HL-60 (cell line): ENCODE measurements around the gene RFXAP.

Experiments
- DNase-seq, 2 experiments: peaks; one replicate each; pipeline ENCODE4 v3.0.0-alpha.2; 2010 to 2020; ENCODE audit warnings: low read depth in 1 of 2, low spot score in 1 of 2
- H3K27ac ChIP-seq: fragments of 250-450 bp; sonication (Bioruptor Pico); replicated peaks from 2 replicates; pipeline ENCODE4 v1.5.1; 2020; ENCODE audit warnings: mild to moderate bottlenecking, moderate library complexity
- H3K27me3 ChIP-seq: fragments of 250-450 bp; sonication (Bioruptor Pico); 2 replicates; pipeline ENCODE4 v1.5.1; 2021; ENCODE audit warnings: mild to moderate bottlenecking, moderate library complexity; ENCODE audit not compliant: insufficient read depth, poor library complexity, severe bottlenecking
- H3K4me3 ChIP-seq: replicated peaks from 2 replicates; pipeline ENCODE4 v1.5.1; 2011; ENCODE audit warnings: mild to moderate bottlenecking, control low read depth, low read length; ENCODE audit not compliant: insufficient read depth
- CTCF ChIP-seq: IDR thresholded peaks from one replicate; pipeline ENCODE4 v1.5.1; 2011; ENCODE audit warnings: low read length, control low read depth, inconsistent platforms; ENCODE audit not compliant: insufficient read depth
- GABPA ChIP-seq: IDR thresholded peaks from 2 replicates; pipeline ENCODE4 v1.6.1; 2012; ENCODE audit warnings: low read depth
- POLR2AphosphoS5 ChIP-seq: IDR thresholded peaks from 2 replicates; pipeline ENCODE4 v1.6.1; 2012; ENCODE audit warnings: low read depth
- REST ChIP-seq: IDR thresholded peaks from 2 replicates; pipeline ENCODE4 v1.6.1; 2012; ENCODE audit warnings: low read depth; ENCODE audit not compliant: insufficient replicate concordance
- SPI1 ChIP-seq: IDR thresholded peaks from 2 replicates; pipeline ENCODE4 v1.6.1; 2012; ENCODE audit warnings: low read depth, mild to moderate bottlenecking, borderline replicate concordance

Gene RFXAP

GRCh38 chr13:36839281-36839680 is 20.3 kb downstream of the RFXAP start:
- no peak overlapping the region for H3K27ac ChIP-seq
- DNase-seq: no peak
- no peaks in the 10 kb centered on the region for H3K27me3 ChIP-seq
- TF ChIP-seq CTCF (no peak), GABPA (no peak), POLR2AphosphoS5 (no peak), SPI1 (no peak)
- no peak overlapping the region for H3K4me3 ChIP-seq

- no peak for DNase-seq
- H3K4me3 ChIP-seq: no peak overlapping the region
- H3K27ac ChIP-seq: no peak overlapping the region
- no peaks in the 10 kb centered on the region for H3K27me3 ChIP-seq
- TF ChIP-seq GABPA: no peak
- TF ChIP-seq POLR2AphosphoS5: no peak
- TF ChIP-seq CTCF: no peak
- TF ChIP-seq SPI1: no peak
- no peak for TF ChIP-seq REST
Measured at GRCh38 chr13:36839981-36840380, 21.0 kb downstream of the RFXAP start.

- TF ChIP-seq GABPA (no peak), POLR2AphosphoS5 (no peak), REST (no peak), SPI1 (no peak), CTCF (no peak)
- Histone ChIP-seq H3K27ac (no peak overlapping the region), H3K27me3 (no peaks in the 10 kb centered on the region), H3K4me3 (no peak overlapping the region)
- no peak for DNase-seq
Measured at GRCh38 chr13:36840718-36841250, 21.8 kb downstream of the RFXAP start.

- no peak overlapping the region for H3K4me3 ChIP-seq
- H3K27me3 ChIP-seq: no peaks in the 10 kb centered on the region
- no peak for TF ChIP-seq REST
- TF ChIP-seq SPI1: no peak
- TF ChIP-seq GABPA: no peak
- no peak for TF ChIP-seq CTCF
- TF ChIP-seq POLR2AphosphoS5: no peak
- no peak for DNase-seq
- H3K27ac ChIP-seq: no peak overlapping the region
Measured at GRCh38 chr13:36841391-36841790, 22.4 kb downstream of the RFXAP start.
